Measurements from ENCODE around the gene OR2S2.

OR2S2 gene

GRCh38 chr9:35972093-35972492, 14.1 kb upstream of the OR2S2 start:
- Histone ChIP-seq H3K4me3 (ENCODE audit: low read depth in 1 of 2, low read length in 1 of 2) (no peak overlapping the region), H3K36me3 (no peaks in the 10 kb centered on the region), H3K4me1 (ENCODE audit: control insufficient read depth in 1 of 2, insufficient read depth in 1 of 2, low read depth in 1 of 2, low read length in 1 of 2) (no peaks in the 10 kb centered on the region), H3K27me3 (peaks cover 94% of the 10 kb centered on the region), H3K9me3 (peaks cover 10% of the 10 kb centered on the region), H3K27ac (no peak overlapping the region)
- no peak for TF ChIP-seq CTCF (IDR thresholded peaks at IDR 0.05)

DNA sequence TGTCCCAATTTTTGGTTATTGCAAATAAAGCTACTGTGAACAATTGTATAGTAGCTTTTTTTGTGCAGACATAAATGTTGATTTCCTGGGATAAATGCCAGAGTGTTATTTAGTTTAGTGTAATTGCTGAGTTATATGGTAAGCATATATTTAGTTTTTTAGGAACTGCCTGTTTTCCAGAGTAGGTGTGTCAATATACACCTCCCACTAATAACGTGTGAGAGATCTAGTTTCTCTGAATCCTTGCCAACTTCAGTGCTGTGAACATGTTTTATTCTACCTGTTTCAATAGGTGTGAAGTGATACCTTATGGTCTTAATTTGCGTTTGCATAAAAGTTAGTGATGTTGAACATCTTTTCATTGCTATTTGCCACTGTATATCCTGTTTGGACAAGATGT, 9.1 kb upstream of the OR2S2 start:
- Histone ChIP-seq H3K4me3 (ENCODE audit: low read depth in 1 of 2, low read length in 1 of 2) (no peak overlapping the region), H3K36me3 (no peaks in the 10 kb centered on the region), H3K27me3 (peaks cover 70% of the 10 kb centered on the region), H3K27ac (no peak overlapping the region), H3K9me3 (no peaks in the 10 kb centered on the region), H3K4me1 (ENCODE audit: control insufficient read depth in 1 of 2, insufficient read depth in 1 of 2, low read depth in 1 of 2, low read length in 1 of 2) (no peaks in the 10 kb centered on the region)
- TF ChIP-seq CTCF (IDR thresholded peaks at IDR 0.05): no peak

DNA sequence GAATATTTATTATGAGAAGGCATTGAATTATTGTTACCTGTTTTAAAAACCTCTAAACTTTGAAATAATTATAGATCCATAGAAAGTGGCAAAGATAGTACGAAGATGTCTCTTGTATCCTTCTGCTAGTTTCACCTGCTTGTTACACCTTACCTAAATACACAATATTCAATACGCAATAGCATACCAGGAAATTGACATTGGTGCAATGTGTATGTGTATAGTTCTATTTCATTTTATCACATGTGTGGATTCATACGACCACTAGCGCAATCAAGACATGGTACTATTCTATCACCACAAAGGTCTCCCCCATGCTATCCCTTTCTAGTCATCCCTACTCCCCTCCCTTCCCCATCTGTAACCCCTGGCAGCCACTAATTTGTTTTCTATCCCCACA, 8.5 kb upstream of the OR2S2 start:
- Histone ChIP-seq H3K36me3 (no peaks in the 10 kb centered on the region), H3K9me3 (no peaks in the 10 kb centered on the region), H3K4me1 (ENCODE audit: control insufficient read depth in 1 of 2, insufficient read depth in 1 of 2, low read depth in 1 of 2, low read length in 1 of 2) (no peaks in the 10 kb centered on the region), H3K27ac (no peak overlapping the region), H3K4me3 (ENCODE audit: low read depth in 1 of 2, low read length in 1 of 2) (no peak overlapping the region), H3K27me3 (peaks cover 64% of the 10 kb centered on the region)
- no peak for TF ChIP-seq CTCF (IDR thresholded peaks at IDR 0.05)

DNA sequence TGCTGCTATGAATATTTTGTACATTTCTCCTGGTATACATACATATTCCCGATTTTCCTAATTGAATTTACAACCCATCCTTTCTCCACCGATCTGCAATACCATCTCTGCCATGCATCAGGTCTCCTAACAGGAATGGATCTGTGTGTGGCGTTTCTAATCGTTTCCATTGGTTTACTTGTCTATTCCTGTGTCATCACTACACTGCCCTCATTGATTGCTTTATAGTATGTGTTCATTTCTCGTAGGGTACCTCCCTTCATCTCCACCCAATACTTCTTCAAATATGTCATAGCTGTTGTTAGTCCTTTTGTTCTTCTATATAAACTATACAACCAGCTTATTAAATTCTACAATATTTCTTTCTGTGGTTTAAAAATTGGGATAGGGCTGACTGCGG, 7.1 kb upstream of the OR2S2 start:
- Histone ChIP-seq H3K4me1 (ENCODE audit: control insufficient read depth in 1 of 2, insufficient read depth in 1 of 2, low read depth in 1 of 2, low read length in 1 of 2) (no peaks in the 10 kb centered on the region), H3K27ac (no peak overlapping the region), H3K9me3 (no peaks in the 10 kb centered on the region), H3K27me3 (peaks cover 54% of the 10 kb centered on the region), H3K4me3 (ENCODE audit: low read depth in 1 of 2, low read length in 1 of 2) (no peak overlapping the region), H3K36me3 (no peaks in the 10 kb centered on the region)
- no peak for TF ChIP-seq CTCF (IDR thresholded peaks at IDR 0.05)

DNA sequence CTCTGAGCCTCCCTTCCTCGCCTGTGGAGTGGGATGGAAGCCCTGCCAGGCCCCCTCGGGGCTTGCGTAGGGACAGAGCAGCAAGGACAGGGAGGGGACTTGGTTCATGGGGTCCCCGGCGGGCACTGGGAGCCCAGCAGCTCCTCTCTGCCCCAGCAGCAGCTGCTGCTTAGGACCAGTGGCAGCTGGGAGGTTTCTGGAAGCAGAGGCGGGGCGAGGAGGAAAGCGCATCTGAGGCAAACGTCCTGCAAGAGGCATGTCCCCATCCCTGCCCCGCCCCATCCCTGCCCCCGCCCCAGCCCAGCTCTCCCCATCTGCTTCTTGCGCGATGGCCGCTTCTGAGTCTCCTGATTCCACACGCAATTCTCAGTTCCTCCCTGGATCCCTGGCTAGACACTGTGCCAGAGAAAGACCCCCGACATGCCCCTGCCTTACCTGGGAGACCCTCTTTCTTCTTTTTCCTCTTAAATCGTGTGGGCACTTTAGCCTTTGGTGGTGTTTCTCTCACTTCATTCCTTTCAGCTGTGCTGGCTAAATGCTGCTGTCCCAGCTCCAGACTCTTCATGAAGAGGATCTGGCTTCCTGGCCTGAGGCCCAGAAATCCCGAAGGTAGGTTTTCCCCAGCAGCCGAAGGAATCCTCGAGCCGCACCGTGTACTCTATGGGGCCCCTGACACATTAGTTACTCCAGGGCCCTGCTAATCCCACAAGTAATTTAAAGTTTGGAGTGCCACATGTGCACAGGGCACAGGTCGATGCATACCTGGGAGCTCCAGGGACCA, 4.4 kb upstream of the OR2S2 start:
- no peak overlapping the region for H3K27ac ChIP-seq
- H3K9me3 ChIP-seq: no peaks in the 10 kb centered on the region
- H3K4me1 ChIP-seq (ENCODE audit: control insufficient read depth in 1 of 2, insufficient read depth in 1 of 2, low read depth in 1 of 2, low read length in 1 of 2): no peaks in the 10 kb centered on the region
- no peak overlapping the region for H3K4me3 ChIP-seq (ENCODE audit: low read depth in 1 of 2, low read length in 1 of 2)
- no peak for TF ChIP-seq CTCF (IDR thresholded peaks at IDR 0.05)
- no peaks in the 10 kb centered on the region for H3K36me3 ChIP-seq
- peaks cover 54% of the 10 kb centered on the region for H3K27me3 ChIP-seq
